HTR-8/SVneo (cell line): ENCODE data around the gene ABCF2.

ENCODE experiments used
- DNase-seq: peaks from one replicate; pipeline ENCODE4 v3.0.0; 2011; ENCODE audit warnings: low spot score, mixed read lengths; ENCODE audit not compliant: insufficient read length
- FAIRE-seq: peaks from 2 replicates; lab custom pipeline; 2011; peaks lifted over from hg19 to GRCh38; lab: Jason Lieb, UNC

ABCF2 gene

DNA sequence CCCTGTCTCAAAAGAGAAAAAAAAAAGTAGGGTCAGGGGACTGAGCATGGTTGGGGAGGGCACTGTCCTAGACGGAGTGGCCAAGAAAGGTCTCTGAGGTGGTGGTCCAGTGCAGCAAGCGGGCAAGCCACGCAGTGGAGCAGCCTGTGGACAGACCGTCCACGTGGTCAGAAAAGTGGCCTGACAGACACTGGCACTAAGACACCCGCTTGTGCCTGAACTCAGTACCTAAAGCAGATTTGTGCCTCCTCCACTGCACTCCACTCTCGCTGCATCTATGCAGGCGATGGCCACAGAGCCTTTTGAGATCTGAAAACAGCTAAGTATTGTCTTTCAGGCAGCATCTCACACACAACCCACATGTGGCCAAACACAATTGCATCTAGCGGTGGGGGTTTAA lies 48.8 kb downstream of the ABCF2 start:
- no peak for DNase-seq
- no peak for FAIRE-seq

DNA sequence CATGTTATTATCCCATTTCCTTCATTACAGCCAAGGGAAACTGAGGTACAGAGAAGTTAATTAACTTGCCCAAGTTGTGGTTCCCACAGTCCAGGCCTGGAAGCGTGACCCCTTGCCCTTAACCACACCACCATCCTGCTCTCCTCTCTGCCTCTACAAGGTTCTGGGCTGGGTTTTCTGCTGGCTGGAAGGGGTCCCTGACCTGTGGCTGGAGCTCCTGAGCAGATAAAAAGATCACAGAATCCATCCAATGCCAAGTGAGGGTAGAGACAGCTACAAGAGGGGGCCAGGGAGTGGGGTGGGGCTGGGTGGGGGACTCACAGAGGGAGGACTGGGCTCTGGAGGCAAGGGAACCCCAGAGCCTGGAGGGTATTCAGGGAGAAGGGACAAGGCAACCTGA lies 49.7 kb downstream of the ABCF2 start:
- DNase-seq: no peak
- FAIRE-seq: no peak

- DNase-seq: no peak
- no peak for FAIRE-seq
These were observed 50.6 kb downstream of the ABCF2 start for GRCh38 chr7:151176401-151176800.

GRCh38 chr7:151175793-151176311 lies 51.2 kb downstream of the ABCF2 start:
- FAIRE-seq: no peak
- no peak for DNase-seq

GRCh38 chr7:151175047-151175792 lies 51.8 kb downstream of the ABCF2 start:
- no peak for DNase-seq
- no peak for FAIRE-seq

DNA sequence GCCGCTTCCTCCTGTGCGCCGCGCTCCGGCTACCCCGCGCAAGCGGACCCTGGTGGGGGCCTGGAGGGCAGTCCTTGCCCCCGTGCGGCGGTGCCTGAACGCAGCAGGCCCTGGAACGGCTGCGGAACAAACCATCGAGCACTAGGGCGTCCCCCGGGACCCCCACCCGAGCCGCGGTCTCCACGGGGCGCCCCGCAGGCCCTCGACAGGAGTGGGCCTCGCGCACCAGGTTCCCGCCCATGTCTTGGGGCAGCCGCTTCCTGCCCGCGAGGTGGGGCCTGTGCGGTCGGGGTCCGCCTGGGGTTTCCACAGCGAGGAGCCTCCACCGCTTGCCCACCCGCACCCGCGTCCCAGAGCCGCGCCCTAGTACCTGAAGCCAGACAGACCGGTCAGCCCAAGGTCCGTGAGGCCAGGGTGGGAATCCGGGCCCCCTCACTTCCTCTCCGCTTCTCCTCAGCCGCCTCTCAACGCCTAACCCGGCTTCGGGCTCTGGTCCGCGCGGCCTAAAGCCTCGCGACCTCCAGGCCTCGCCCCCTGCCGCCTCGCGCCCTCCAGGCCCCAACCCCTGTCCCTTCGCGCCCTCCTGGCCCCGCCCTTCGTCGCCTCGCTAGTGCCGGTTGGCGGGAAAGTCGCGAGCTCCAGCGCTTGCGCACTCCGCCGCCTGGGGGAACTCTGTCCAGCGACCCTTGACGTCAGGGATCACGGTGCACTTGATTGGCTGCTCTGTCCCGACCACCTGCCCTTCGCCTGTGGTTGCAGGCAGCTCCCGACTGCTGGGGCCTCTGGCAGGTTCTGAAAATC lies 52.6 kb downstream of the ABCF2 start:
- FAIRE-seq (no peak), DNase-seq (no peak)

DNA sequence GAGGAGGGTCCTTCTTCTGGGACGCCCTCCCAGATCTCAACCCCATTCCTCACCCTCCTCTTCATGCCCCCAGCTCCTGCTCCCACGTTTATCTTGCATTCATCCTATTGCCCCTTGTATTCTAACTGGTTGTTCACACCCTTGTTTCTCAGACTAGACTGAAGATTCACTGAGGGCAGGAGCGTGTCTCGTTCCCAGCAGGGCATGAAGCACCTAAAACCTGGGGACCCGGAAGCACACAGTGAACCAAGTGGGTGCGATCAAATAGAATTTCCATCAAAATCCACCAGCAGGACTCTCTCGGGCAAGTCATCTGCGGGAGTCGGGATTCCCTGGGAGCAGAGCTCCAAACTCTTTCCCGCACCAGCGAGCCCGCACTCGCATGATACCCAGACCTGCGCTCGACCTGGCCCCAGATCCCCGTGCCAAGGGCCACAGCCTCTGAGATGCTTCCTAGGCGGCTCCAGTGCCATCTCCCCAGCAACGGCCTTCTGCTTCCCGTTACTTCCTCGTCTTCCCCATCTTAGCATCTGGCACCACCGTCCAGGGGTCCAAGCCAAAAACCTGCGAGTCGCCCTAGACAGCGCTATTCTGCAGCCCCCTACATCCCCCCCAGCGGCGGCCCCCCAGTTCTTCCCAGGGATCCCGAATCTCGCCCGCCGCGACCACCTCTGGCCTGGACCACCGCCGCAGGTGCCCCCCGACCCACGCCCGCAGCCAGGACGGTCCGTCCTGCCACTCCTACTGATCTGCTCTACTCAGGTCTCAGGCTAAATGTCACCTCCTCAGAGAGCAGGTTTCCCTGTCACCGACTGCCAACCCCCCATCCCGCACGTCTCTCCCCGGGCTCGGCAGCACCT lies 53.4 kb downstream of the ABCF2 start:
- FAIRE-seq (no peak), DNase-seq (no peak)

DNA sequence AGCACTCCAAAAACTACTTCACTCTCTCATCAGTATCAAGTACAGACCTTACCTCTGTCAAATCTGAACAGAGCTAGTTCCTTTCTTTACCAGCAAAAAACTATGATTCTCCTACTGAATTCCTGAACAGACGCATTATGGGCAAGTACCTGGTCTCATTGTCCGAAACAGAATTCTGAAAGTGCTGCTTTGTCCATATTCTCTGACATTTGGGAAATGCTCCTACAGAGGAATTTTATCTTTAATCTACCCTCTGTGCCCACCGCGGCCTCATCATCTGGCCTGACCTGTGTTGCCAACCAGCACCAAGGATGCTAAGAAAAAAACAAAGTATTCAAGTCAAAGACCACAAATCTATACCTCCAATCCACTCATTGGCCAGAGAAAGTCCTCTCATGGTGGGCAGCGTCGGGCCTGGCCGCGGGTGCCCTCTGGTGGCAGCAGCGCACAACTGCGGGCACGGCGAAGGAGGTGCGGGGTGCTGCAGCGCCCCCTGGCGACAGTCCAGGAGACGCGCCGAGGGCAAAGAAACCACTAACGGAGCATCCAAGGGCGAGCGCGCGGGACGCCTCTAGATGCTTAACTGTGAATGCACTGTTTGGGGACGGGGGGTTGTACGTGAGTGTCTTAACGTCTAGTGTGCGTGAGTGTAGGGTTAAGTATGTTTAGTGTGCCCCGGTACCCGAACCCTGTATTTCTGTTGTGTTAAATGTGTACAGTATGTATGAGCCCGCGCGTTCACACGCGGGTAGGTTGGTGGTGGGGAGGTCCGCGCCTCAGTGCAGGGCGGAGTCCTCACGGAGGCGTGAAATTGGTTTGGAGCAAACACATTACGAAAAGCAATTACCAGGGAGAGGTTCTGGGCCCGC lies 54.5 kb downstream of the ABCF2 start:
- peak; percentile 76 for DNase-seq
- peak; percentile 20 for FAIRE-seq

GRCh38 chr7:151168787-151169162 lies 58.2 kb downstream of the ABCF2 start:
- no peak for DNase-seq
- no peak for FAIRE-seq

GRCh38 chr7:151168003-151168786 lies 58.8 kb downstream of the ABCF2 start:
- FAIRE-seq: no peak
- peak; percentile 46 for DNase-seq

GRCh38 chr7:151167197-151167961 lies 59.6 kb downstream of the ABCF2 start, which contains the start of gene GBX1:
Gene GBX1, minus strand, starts transcription at chr7:151167694. Its CDS starts 146 bp downstream, at chr7:151167548.
- FAIRE-seq: no peak
- DNase-seq: peak; percentile 24

DNA sequence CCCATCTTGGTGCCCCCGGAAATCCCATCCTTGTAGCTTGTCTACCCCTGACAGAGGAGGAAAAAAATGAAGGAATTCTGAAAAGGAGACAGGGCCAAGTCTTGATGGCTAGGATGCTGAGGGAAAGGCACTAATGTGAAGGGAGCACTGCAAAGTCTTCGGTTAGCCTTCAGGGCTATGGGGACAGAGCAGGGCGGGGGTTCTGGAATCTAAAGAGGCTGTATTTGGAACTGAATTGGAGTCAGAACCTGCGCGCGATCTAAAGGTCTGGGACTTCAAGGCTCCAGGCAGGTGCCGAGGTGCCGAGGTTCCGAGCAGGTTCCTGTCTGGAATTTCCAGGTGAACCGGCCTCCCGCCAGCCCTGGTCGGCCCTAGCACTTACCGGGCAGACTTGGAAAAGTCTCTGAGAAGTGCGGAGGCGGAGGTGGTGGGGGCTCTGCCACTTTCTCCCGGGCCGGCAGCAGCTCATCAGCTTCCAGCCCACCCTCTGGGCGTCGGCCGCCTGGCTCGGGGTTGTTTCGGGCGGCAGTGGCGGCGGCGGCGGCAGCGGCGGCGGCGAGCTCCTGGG lies 60.3 kb downstream of the ABCF2 start:
- DNase-seq: no peak
- FAIRE-seq: no peak
